Measurements from ENCODE around the gene ATG2B. TPM values are rescaled to one million over a fixed set of nuclear protein-coding genes. Genes with fewer than 3 reads are reported as not detected.

Gene ATG2B
- total RNA-seq, 1 donor from 2014 or later = 27.5 TPM

GRCh38 chr14:96345669-96346068 is 17.5 kb downstream of the ATG2B start:
- H3K4me3 Mint-ChIP-seq (ENCODE audit: unreplicated experiment) = no peak overlapping the region
- DNase-seq = no peak
- no peaks in the 10 kb centered on the region for H3K27me3 Mint-ChIP-seq (ENCODE audit: unreplicated experiment)
- H3K27ac Mint-ChIP-seq (ENCODE audit: unreplicated experiment) = no peak overlapping the region
- H3K4me1 Mint-ChIP-seq (ENCODE audit: low read depth, unreplicated experiment) = no peaks in the 10 kb centered on the region
- no peak for TF ChIP-seq CTCF (IDR thresholded peaks at IDR 0.05; ENCODE audit: partially characterized antibody, unreplicated experiment)
- no peaks in the 10 kb centered on the region for H3K9me3 Mint-ChIP-seq (ENCODE audit: unreplicated experiment)
- no peaks in the 10 kb centered on the region for H3K36me3 Mint-ChIP-seq (ENCODE audit: unreplicated experiment)

- Mint-ChIP-seq H3K9me3 (ENCODE audit: unreplicated experiment) (no peaks in the 10 kb centered on the region), H3K36me3 (ENCODE audit: unreplicated experiment) (peaks cover 13% of the 10 kb centered on the region), H3K4me3 (ENCODE audit: unreplicated experiment) (no peak overlapping the region), H3K27ac (ENCODE audit: unreplicated experiment) (no peak overlapping the region), H3K4me1 (ENCODE audit: low read depth, unreplicated experiment) (no peaks in the 10 kb centered on the region), H3K27me3 (ENCODE audit: unreplicated experiment) (no peaks in the 10 kb centered on the region)
- DNase-seq = no peak
- TF ChIP-seq CTCF (IDR thresholded peaks at IDR 0.05; ENCODE audit: partially characterized antibody, unreplicated experiment) = no peak
Measured at GRCh38 chr14:96341323-96341722, 21.8 kb downstream of the ATG2B start.

GRCh38 chr14:96338551-96338950 is 24.6 kb downstream of the ATG2B start:
- Mint-ChIP-seq H3K36me3 (ENCODE audit: unreplicated experiment) (peaks cover 13% of the 10 kb centered on the region), H3K4me1 (ENCODE audit: low read depth, unreplicated experiment) (no peaks in the 10 kb centered on the region), H3K27me3 (ENCODE audit: unreplicated experiment) (no peaks in the 10 kb centered on the region), H3K27ac (ENCODE audit: unreplicated experiment) (no peak overlapping the region), H3K9me3 (ENCODE audit: unreplicated experiment) (no peaks in the 10 kb centered on the region), H3K4me3 (ENCODE audit: unreplicated experiment) (no peak overlapping the region)
- no peak for DNase-seq
- TF ChIP-seq CTCF (IDR thresholded peaks at IDR 0.05; ENCODE audit: partially characterized antibody, unreplicated experiment) = no peak

GRCh38 chr14:96324219-96324618 is 38.9 kb downstream of the ATG2B start:
- no peak for TF ChIP-seq CTCF (IDR thresholded peaks at IDR 0.05; ENCODE audit: partially characterized antibody, unreplicated experiment)
- Mint-ChIP-seq H3K27ac (ENCODE audit: unreplicated experiment) (no peak overlapping the region), H3K36me3 (ENCODE audit: unreplicated experiment) (no peaks in the 10 kb centered on the region), H3K4me1 (ENCODE audit: low read depth, unreplicated experiment) (no peaks in the 10 kb centered on the region), H3K27me3 (ENCODE audit: unreplicated experiment) (no peaks in the 10 kb centered on the region), H3K9me3 (ENCODE audit: unreplicated experiment) (no peaks in the 10 kb centered on the region), H3K4me3 (ENCODE audit: unreplicated experiment) (no peak overlapping the region)
- no peak for DNase-seq

GRCh38 chr14:96320605-96321004 is 42.5 kb downstream of the ATG2B start:
- no peaks in the 10 kb centered on the region for H3K27me3 Mint-ChIP-seq (ENCODE audit: unreplicated experiment)
- no peaks in the 10 kb centered on the region for H3K4me1 Mint-ChIP-seq (ENCODE audit: low read depth, unreplicated experiment)
- no peaks in the 10 kb centered on the region for H3K36me3 Mint-ChIP-seq (ENCODE audit: unreplicated experiment)
- no peak for DNase-seq
- no peak overlapping the region for H3K27ac Mint-ChIP-seq (ENCODE audit: unreplicated experiment)
- no peak overlapping the region for H3K4me3 Mint-ChIP-seq (ENCODE audit: unreplicated experiment)
- no peaks in the 10 kb centered on the region for H3K9me3 Mint-ChIP-seq (ENCODE audit: unreplicated experiment)
- no peak for TF ChIP-seq CTCF (IDR thresholded peaks at IDR 0.05; ENCODE audit: partially characterized antibody, unreplicated experiment)

Measured in glutamatergic neuron (in vitro differentiated cells).